OCI-LY7 (cell line): Measurements from ENCODE around the gene DELE1. TPM values are rescaled to one million over a fixed set of nuclear protein-coding genes. Genes with fewer than 3 reads are reported as not detected.

Experiments used
- total RNA-seq, 2 experiments: library from RNA; depleted of rRNA in 1 of 2; stranded (reverse); fragments of >200 nt in 1 of 2; shearing (Covaris generic) in 1 of 2; gene quantifications; 2 replicates each; pipeline ENCODE4 v1.2.3, GENCODE V29; 2014 to 2022

Gene DELE1
- total RNA-seq, 2 experiments from 2014 or later = 78.5 to 81.2 TPM

Other genes starting within 250 kb of the DELE1 start
- gene ARAP3, start 241.6 kb upstream of the DELE1 start, total RNA-seq (2014; rRNA removed; shearing (Covaris generic)) = not detected in 2 replicates
- gene ARAP3, start 241.6 kb upstream of the DELE1 start, total RNA-seq (2022) = not detected in 2 replicates
- gene PCDH1, start 45.5 kb upstream of the DELE1 start, total RNA-seq (2014; rRNA removed; shearing (Covaris generic)) = not detected in 2 replicates
- 0.41 TPM in 1 of 2 replicates, not detected in the other for gene PCDH1, start 45.5 kb upstream of the DELE1 start, total RNA-seq (2022)
- gene PCDH12, start 34.3 kb downstream of the DELE1 start, total RNA-seq (2014; rRNA removed; shearing (Covaris generic)) = 0.03 TPM in 1 of 2 replicates, not detected in the other
- not detected in 2 replicates for gene PCDH12, start 34.3 kb downstream of the DELE1 start, total RNA-seq (2022)
- gene RNF14, start 45.2 kb downstream of the DELE1 start, total RNA-seq (2014; rRNA removed; shearing (Covaris generic)) = 23.7 and 31.7 TPM in 2 replicates
- 41.1 and 41.9 TPM in 2 replicates for gene RNF14, start 45.2 kb downstream of the DELE1 start, total RNA-seq (2022)
- 20.2 and 22.9 TPM in 2 replicates for gene GNPDA1, start 89.2 kb downstream of the DELE1 start, total RNA-seq (2014; rRNA removed; shearing (Covaris generic))
- 23.1 and 24.1 TPM in 2 replicates for gene GNPDA1, start 89.2 kb downstream of the DELE1 start, total RNA-seq (2022)
- 15.4 and 18.7 TPM in 2 replicates for gene NDFIP1, start 184.9 kb downstream of the DELE1 start, total RNA-seq (2014; rRNA removed; shearing (Covaris generic))
- 33.1 and 37.4 TPM in 2 replicates for gene NDFIP1, start 184.9 kb downstream of the DELE1 start, total RNA-seq (2022)